Measurements from ENCODE around the gene SDK2. TPM values are rescaled to one million over a fixed set of nuclear protein-coding genes. Genes with fewer than 3 reads are reported as not detected.

The SDK2 gene
- polyA plus RNA-seq, 1 experiment, result 0.01 TPM

- ChIA-PET POLR2A (no interaction called here), CTCF (no interaction called here)
- DNase-seq (ENCODE audit: low read depth, low spot score), result no peak
- Histone ChIP-seq H3K27ac (ENCODE audit: low read depth, low read length) (no peak overlapping the region), H3K27me3 (ENCODE audit: control insufficient read depth, insufficient read depth, low read length) (no peaks in the 10 kb centered on the region), H3K9me3 (ENCODE audit: control insufficient read depth, insufficient read depth, low read length) (peaks cover 4% of the 10 kb centered on the region; the same call in 1 of the 2 replicates), H3K4me3 (ENCODE audit: low read depth, low read length) (no peak overlapping the region)
- TF ChIP-seq CTCF (IDR thresholded peaks at IDR 0.05; ENCODE audit: low read depth, low read length), result no peak
Observed at GRCh38 chr17:73610331-73610911, 33.8 kb downstream of the SDK2 start.

- no peak for DNase-seq (ENCODE audit: low read depth, low spot score)
- Histone ChIP-seq H3K27ac (ENCODE audit: low read depth, low read length) (no peak overlapping the region), H3K9me3 (ENCODE audit: control insufficient read depth, insufficient read depth, low read length) (peaks cover 5% of the 10 kb centered on the region; the same call in 1 of the 2 replicates), H3K27me3 (ENCODE audit: control insufficient read depth, insufficient read depth, low read length) (no peaks in the 10 kb centered on the region), H3K4me3 (ENCODE audit: low read depth, low read length) (no peak overlapping the region)
- ChIA-PET POLR2A (no interaction called here), CTCF (no interaction called here)
- TF ChIP-seq CTCF (IDR thresholded peaks at IDR 0.05; ENCODE audit: low read depth, low read length), result no peak
Observed at GRCh38 chr17:73609758-73610157, 34.5 kb downstream of the SDK2 start.

- ChIA-PET CTCF (no interaction called here), POLR2A (no interaction called here)
- Histone ChIP-seq H3K9me3 (ENCODE audit: control insufficient read depth, insufficient read depth, low read length) (peaks cover 10% of the 10 kb centered on the region; the same call in 1 of the 2 replicates), H3K4me3 (ENCODE audit: low read depth, low read length) (no peak overlapping the region), H3K27ac (ENCODE audit: low read depth, low read length) (no peak overlapping the region), H3K27me3 (ENCODE audit: control insufficient read depth, insufficient read depth, low read length) (no peaks in the 10 kb centered on the region)
- TF ChIP-seq CTCF (IDR thresholded peaks at IDR 0.05; ENCODE audit: low read depth, low read length), result no peak
- no peak for DNase-seq (ENCODE audit: low read depth, low spot score)
Observed at GRCh38 chr17:73609060-73609459, 35.2 kb downstream of the SDK2 start.

- Histone ChIP-seq H3K27me3 (ENCODE audit: control insufficient read depth, insufficient read depth, low read length) (no peaks in the 10 kb centered on the region), H3K9me3 (ENCODE audit: control insufficient read depth, insufficient read depth, low read length) (peaks cover 30% of the 10 kb centered on the region), H3K27ac (ENCODE audit: low read depth, low read length) (no peak overlapping the region), H3K4me3 (ENCODE audit: low read depth, low read length) (no peak overlapping the region)
- TF ChIP-seq CTCF (IDR thresholded peaks at IDR 0.05; ENCODE audit: low read depth, low read length), result no peak
- POLR2A ChIA-PET, result no interaction called here
- CTCF ChIA-PET, result no interaction called here
- DNase-seq (ENCODE audit: low read depth, low spot score), result no peak
Observed at GRCh38 chr17:73605444-73605843, 38.8 kb downstream of the SDK2 start.

GRCh38 chr17:73604476-73604875 lies 39.8 kb downstream of the SDK2 start:
- H3K27me3 ChIP-seq (ENCODE audit: control insufficient read depth, insufficient read depth, low read length), result no peaks in the 10 kb centered on the region
- H3K4me3 ChIP-seq (ENCODE audit: low read depth, low read length), result no peak overlapping the region
- ChIA-PET CTCF (no interaction called here), POLR2A (no interaction called here)
- H3K9me3 ChIP-seq (ENCODE audit: control insufficient read depth, insufficient read depth, low read length), result peaks cover 35% of the 10 kb centered on the region
- TF ChIP-seq CTCF (IDR thresholded peaks at IDR 0.05; ENCODE audit: low read depth, low read length), result no peak
- no peak for DNase-seq (ENCODE audit: low read depth, low spot score)
- no peak overlapping the region for H3K27ac ChIP-seq (ENCODE audit: low read depth, low read length)

Measured in AG04450 (cell line).